Measurements from ENCODE around the gene IKZF3. TPM values are rescaled to one million over a fixed set of nuclear protein-coding genes. Genes with fewer than 3 reads are reported as not detected.

Gene IKZF3
- polyA plus RNA-seq, 1 donor from 2014 or later = not detected

Small RNA genes lying within 50 kb of the gene (small RNA-seq; reads per million reads assigned to genes)
- gene AC090844.1 (0 reads per million in 3 experiments), gene MIR4728 (0 to 0.97 (median 0) reads per million in 3 experiments)

Other genes with a start within 250 kb of the IKZF3 start
- 1.8 and 3.5 TPM in 2 replicates for gene PPP1R1B, start 237.4 kb downstream of the IKZF3 start, polyA plus RNA-seq
- 105 and 121 TPM in 2 replicates for gene STARD3, start 227.2 kb downstream of the IKZF3 start, polyA plus RNA-seq
- 3.3 and 3.7 TPM in 2 replicates for gene TCAP, start 199.0 kb downstream of the IKZF3 start, polyA plus RNA-seq
- gene PNMT, start 195.9 kb downstream of the IKZF3 start, polyA plus RNA-seq = 1.5 TPM in 1 of 2 replicates, not detected in the other
- gene PGAP3, start 176.3 kb downstream of the IKZF3 start, polyA plus RNA-seq = 27.2 and 30.7 TPM in 2 replicates
- gene ERBB2, start 164.2 kb downstream of the IKZF3 start, polyA plus RNA-seq = 8.7 and 16.0 TPM in 2 replicates
- gene MIEN1, start 133.8 kb downstream of the IKZF3 start, polyA plus RNA-seq = 104 and 106 TPM in 2 replicates
- gene GRB7, start 126.4 kb downstream of the IKZF3 start, polyA plus RNA-seq = not detected in 2 replicates
- gene ZPBP2, start 3.9 kb upstream of the IKZF3 start, polyA plus RNA-seq = not detected in 2 replicates
- gene GSDMB, start 54.3 kb upstream of the IKZF3 start, polyA plus RNA-seq = 22.7 and 40.2 TPM in 2 replicates
- 90.1 and 97.1 TPM in 2 replicates for gene ORMDL3, start 63.3 kb upstream of the IKZF3 start, polyA plus RNA-seq
- gene LRRC3C, start 63.4 kb upstream of the IKZF3 start, polyA plus RNA-seq = not detected in 2 replicates
- gene GSDMA, start 98.7 kb upstream of the IKZF3 start, polyA plus RNA-seq = not detected in 2 replicates
- 117 and 139 TPM in 2 replicates for gene PSMD3, start 116.5 kb upstream of the IKZF3 start, polyA plus RNA-seq
- 0.32 TPM in 1 of 2 replicates, not detected in the other for gene CSF3, start 151.1 kb upstream of the IKZF3 start, polyA plus RNA-seq
- 159 and 161 TPM in 2 replicates for gene MED24, start 190.1 kb upstream of the IKZF3 start, polyA plus RNA-seq
- gene THRA, start 198.7 kb upstream of the IKZF3 start, polyA plus RNA-seq = 97.2 and 111 TPM in 2 replicates
- 0.73 TPM in 1 of 2 replicates, not detected in the other for gene NR1D1, start 236.3 kb upstream of the IKZF3 start, polyA plus RNA-seq

Data from neural cell (in vitro differentiated cells).